Measurements from ENCODE around the gene A4GNT.
"Not testable (repeated sequence)": the region's sequence is repeated elsewhere in the genome, so short reads cannot be mapped to it uniquely, and the experiment has no call there.

A4GNT gene

DNA sequence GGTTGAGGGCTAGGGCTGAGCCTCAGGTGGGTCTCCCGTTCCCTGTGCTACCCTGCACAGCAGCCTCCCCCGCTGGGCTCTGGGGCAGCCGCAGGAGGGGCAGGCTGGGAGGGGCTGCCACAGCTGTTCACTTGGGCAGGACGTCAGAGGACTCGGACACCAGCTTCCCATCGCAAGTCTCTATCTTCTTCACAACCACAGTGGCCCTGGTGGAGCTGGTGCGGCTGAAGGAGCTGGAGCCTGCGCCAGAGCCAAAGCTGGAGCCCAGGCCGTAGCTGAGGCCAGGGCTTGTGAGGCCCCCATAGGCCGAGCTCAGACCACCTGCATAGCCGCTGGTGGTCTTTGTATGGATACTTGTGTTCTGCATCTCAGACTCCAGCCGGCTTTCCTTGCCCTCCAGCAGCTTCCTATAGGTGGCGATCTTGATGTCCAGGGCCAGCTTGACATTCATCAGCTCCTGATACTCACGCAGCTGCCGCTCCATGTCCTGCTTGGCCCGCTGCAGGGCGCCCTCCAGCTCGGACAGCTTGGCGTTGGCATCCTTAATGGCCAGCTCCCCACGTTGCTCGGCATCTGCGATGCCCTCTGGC lies 30.7 kb downstream of the A4GNT start:
- not testable (repeated sequence) for H3K4me1 ChIP-seq (ENCODE audit: insufficient read depth, low read length, poor library complexity, severe bottlenecking); H3K9me2 ChIP-seq (replicated peaks; ENCODE audit: low read depth, low read length); H3K9me3 ChIP-seq (ENCODE audit: insufficient read depth, low read depth, low read length); H3K4me3 ChIP-seq (ENCODE audit: low read length, poor library complexity, severe bottlenecking); H2AFZ ChIP-seq (ENCODE audit: low read length); H3K27me3 ChIP-seq (ENCODE audit: insufficient read depth, low read length, poor library complexity, severe bottlenecking); H4K20me1 ChIP-seq (ENCODE audit: insufficient read depth, low read length, poor library complexity, severe bottlenecking); H3K79me2 ChIP-seq (ENCODE audit: insufficient read depth, low read length); H3F3A ChIP-seq (ENCODE audit: low read depth); H3K9ac ChIP-seq (ENCODE audit: low read depth, low read length, poor library complexity, severe bottlenecking); H3K4me2 ChIP-seq (ENCODE audit: low read depth, low read length, poor library complexity, severe bottlenecking)
- TF ChIP-seq, protein P1, sequence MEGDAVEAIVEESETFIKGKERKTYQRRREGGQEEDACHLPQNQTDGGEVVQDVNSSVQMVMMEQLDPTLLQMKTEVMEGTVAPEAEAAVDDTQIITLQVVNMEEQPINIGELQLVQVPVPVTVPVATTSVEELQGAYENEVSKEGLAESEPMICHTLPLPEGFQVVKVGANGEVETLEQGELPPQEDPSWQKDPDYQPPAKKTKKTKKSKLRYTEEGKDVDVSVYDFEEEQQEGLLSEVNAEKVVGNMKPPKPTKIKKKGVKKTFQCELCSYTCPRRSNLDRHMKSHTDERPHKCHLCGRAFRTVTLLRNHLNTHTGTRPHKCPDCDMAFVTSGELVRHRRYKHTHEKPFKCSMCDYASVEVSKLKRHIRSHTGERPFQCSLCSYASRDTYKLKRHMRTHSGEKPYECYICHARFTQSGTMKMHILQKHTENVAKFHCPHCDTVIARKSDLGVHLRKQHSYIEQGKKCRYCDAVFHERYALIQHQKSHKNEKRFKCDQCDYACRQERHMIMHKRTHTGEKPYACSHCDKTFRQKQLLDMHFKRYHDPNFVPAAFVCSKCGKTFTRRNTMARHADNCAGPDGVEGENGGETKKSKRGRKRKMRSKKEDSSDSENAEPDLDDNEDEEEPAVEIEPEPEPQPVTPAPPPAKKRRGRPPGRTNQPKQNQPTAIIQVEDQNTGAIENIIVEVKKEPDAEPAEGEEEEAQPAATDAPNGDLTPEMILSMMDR (conservative IDR thresholded peaks at IDR 0.05; ENCODE audit: low read length), result peak; percentile 47
- peaks cover 13% of the 10 kb centered on the region; the same call in 1 of the 2 replicates for H3K36me3 ChIP-seq (ENCODE audit: insufficient read depth, low read length)

DNA sequence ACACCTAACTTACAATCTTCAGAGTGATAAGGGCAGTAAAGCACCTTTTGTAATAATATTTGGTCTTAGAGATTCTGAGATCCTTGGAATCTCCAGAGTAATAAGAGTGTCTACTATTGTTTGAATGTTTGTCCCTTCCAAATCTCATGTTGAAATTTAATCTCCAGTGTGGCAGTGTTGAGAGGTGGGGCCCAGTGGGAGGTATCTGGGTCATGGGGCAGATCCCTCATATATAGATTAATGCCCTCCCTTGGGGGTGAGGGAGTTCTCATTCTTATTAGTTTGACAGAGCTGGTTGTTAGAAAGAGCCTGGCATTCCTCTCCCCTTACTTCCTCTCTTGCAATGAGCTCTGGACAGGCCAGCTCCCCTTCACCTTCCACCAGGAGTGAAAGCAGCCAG lies 32.8 kb downstream of the A4GNT start:
- Histone ChIP-seq H4K20me1 (ENCODE audit: insufficient read depth, low read length, poor library complexity, severe bottlenecking) (no peaks in the 10 kb centered on the region), H3K9me2 (replicated peaks; ENCODE audit: low read depth, low read length) (no peaks in the 10 kb centered on the region), H3K4me3 (ENCODE audit: low read length, poor library complexity, severe bottlenecking) (no peak overlapping the region), H3K4me1 (ENCODE audit: insufficient read depth, low read length, poor library complexity, severe bottlenecking) (no peaks in the 10 kb centered on the region), H3K4me2 (ENCODE audit: low read depth, low read length, poor library complexity, severe bottlenecking) (no peak overlapping the region), H2AFZ (ENCODE audit: low read length) (no peak overlapping the region), H3F3A (ENCODE audit: low read depth) (no peaks in the 10 kb centered on the region), H3K27me3 (ENCODE audit: insufficient read depth, low read length, poor library complexity, severe bottlenecking) (no peaks in the 10 kb centered on the region), H3K79me2 (ENCODE audit: insufficient read depth, low read length) (no peaks in the 10 kb centered on the region), H3K9ac (ENCODE audit: low read depth, low read length, poor library complexity, severe bottlenecking) (no peak overlapping the region), H3K9me3 (ENCODE audit: insufficient read depth, low read depth, low read length) (no peaks in the 10 kb centered on the region), H3K36me3 (ENCODE audit: insufficient read depth, low read length) (peaks cover 13% of the 10 kb centered on the region; the same call in 1 of the 2 replicates)
- TF ChIP-seq, protein P1 (conservative IDR thresholded peaks at IDR 0.05; ENCODE audit: low read length), result no peak
- no peak for TF ChIP-seq EZH2phosphoT487 (IDR thresholded peaks at IDR 0.05; ENCODE audit: borderline replicate concordance)

DNA sequence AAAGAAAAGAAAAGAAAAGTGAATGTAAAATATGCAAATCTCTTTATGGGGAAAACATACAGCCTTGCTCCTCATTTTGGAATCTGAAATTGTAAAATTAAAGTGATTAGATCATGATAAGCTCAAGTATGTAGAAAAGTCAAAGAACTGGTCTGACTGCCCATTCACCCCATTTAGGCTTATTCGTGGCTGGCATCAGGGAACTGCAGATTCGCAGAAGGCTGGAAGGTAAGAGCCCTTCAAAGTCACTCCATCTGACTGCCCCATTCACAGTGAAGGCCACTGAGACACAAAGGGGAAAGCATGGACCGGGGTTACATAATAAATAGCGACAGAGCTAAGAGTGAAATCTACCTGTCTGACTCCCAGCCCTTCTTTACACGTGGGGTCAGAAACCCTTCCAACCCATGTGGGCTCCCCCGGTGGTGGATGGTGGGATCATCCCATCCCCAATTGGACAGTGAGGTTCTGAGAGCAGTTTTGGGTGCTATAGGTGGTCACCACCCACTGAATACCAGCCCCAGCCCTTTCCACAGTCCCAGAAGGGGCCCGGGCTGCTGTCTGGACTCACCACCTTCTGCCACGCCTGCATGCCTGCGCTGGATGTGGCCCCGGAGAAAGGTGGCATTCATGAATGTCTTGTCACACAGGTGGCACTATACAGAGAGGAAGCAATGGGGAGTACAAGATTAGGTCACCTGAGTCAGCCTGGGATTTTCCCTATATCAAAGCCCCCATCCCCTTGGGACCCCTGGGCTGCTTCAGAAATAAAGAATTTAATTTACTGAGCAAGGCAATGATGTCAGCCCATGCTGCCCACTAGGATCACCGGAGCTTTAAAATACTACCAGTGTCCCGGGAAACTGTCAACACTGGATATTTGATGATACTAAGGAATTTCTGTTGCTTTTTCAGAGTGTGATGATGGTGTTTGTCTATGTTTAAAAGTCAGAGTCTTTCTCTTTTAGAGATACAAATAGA lies 34.7 kb downstream of the A4GNT start:
- H3K4me1 ChIP-seq (ENCODE audit: insufficient read depth, low read length, poor library complexity, severe bottlenecking), result no peaks in the 10 kb centered on the region
- peaks cover 16% of the 10 kb centered on the region; the same call in 1 of the 2 replicates for H3K36me3 ChIP-seq (ENCODE audit: insufficient read depth, low read length)
- H3K9me3 ChIP-seq (ENCODE audit: insufficient read depth, low read depth, low read length), result no peaks in the 10 kb centered on the region
- no peaks in the 10 kb centered on the region for H3K9me2 ChIP-seq (replicated peaks; ENCODE audit: low read depth, low read length)
- no peak overlapping the region for H2AFZ ChIP-seq (ENCODE audit: low read length)
- TF ChIP-seq, protein P1 (conservative IDR thresholded peaks at IDR 0.05; ENCODE audit: low read length), result peak; percentile 72
- TF ChIP-seq EZH2phosphoT487 (IDR thresholded peaks at IDR 0.05; ENCODE audit: borderline replicate concordance), result no peak
- no peak overlapping the region for H3K9ac ChIP-seq (ENCODE audit: low read depth, low read length, poor library complexity, severe bottlenecking)
- no peaks in the 10 kb centered on the region for H3K27me3 ChIP-seq (ENCODE audit: insufficient read depth, low read length, poor library complexity, severe bottlenecking)
- no peaks in the 10 kb centered on the region for H3K79me2 ChIP-seq (ENCODE audit: insufficient read depth, low read length)
- no peaks in the 10 kb centered on the region for H3F3A ChIP-seq (ENCODE audit: low read depth)
- no peak overlapping the region for H3K4me2 ChIP-seq (ENCODE audit: low read depth, low read length, poor library complexity, severe bottlenecking)
- H3K4me3 ChIP-seq (ENCODE audit: low read length, poor library complexity, severe bottlenecking), result no peak overlapping the region
- no peaks in the 10 kb centered on the region for H4K20me1 ChIP-seq (ENCODE audit: insufficient read depth, low read length, poor library complexity, severe bottlenecking)

Measured in Loucy (cell line).